ENCODE results near the gene CAPN10.

Gene CAPN10

GRCh38 chr2:240575101-240575965 is 11.2 kb upstream of the CAPN10 start:
- no peak for DNase-seq (ENCODE audit: low read depth)

DNA sequence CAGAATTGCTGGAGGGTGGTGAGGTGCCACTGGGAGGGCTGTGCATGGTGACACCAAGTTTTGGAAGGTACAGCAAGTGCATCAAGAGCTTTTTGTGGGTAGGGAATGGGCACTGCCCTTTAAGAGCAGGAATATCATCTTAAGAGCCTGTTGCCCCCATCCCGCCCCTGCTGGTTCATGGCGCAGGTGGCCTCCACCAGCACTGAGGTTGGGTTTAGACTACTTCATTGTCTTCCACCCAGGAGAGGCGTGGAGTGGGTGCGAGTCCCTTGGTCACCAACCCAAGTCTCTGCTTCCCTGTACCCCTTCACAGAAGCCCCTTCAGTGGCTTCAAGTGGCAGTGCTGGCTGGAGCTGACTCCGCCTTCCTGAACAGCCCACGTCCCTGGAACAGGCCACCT is 10.5 kb upstream of the CAPN10 start:
- no peak for DNase-seq (ENCODE audit: low read depth)

DNA sequence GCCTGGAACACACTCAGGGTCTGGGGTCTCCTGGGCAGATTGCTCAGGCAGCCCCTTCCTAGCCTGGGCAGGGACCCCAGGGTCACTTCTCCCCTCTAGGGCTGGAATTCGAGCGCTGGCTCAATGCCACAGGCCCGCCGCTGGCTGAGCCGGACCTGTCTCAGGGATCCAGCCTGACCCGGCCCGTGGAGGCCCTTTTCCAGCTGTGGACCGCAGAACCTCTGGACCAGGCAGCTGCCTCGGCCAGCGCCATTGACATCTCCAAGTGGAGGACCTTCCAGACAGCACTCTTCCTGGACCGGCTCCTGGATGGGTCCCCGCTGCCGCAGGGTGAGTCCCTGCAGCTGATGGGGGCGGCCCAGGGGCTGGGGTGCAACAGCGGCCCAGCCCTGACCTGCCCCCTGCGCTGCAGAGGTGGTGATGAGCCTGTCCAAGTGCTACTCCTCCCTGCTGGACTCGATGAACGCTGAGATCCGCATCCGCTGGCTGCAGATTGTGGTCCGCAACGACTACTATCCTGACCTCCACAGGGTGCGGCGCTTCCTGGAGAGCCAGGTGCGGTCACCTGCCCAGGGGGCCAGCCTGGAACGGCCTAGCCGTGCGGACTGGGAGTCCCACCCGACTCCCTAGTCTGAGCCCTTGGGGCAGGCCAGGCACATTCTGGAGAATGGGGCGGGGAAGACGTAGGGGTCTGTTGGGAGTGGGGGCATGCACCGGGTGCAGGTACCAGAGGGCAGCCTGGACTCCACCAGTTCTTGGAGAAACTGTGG is 9.9 kb upstream of the CAPN10 start:
- no peak for DNase-seq (ENCODE audit: low read depth)

- DNase-seq (ENCODE audit: low read depth): no peak
These were observed 9.0 kb upstream of the CAPN10 start for GRCh38 chr2:240577281-240578109.

DNA sequence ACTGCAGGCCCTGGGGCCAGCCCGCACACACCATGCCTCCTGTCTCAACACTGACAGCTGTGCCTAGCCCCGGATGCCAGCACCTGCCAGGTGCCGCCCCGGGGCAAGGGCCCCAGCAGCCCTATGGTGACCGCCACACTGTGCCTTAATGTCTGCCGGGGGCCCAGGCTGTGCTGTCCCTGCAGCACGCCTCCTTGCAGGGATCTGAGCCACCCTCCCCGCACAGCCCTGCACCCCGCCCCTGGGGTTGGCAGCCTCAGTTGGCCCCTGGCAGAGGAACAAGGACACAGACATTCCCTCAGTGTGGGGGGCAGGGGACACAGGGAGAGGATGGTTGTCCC is 8.5 kb upstream of the CAPN10 start:
- DNase-seq (ENCODE audit: low read depth): no peak

- DNase-seq (ENCODE audit: low read depth): no peak
These were observed 8.0 kb upstream of the CAPN10 start for GRCh38 chr2:240578488-240578887.

DNA sequence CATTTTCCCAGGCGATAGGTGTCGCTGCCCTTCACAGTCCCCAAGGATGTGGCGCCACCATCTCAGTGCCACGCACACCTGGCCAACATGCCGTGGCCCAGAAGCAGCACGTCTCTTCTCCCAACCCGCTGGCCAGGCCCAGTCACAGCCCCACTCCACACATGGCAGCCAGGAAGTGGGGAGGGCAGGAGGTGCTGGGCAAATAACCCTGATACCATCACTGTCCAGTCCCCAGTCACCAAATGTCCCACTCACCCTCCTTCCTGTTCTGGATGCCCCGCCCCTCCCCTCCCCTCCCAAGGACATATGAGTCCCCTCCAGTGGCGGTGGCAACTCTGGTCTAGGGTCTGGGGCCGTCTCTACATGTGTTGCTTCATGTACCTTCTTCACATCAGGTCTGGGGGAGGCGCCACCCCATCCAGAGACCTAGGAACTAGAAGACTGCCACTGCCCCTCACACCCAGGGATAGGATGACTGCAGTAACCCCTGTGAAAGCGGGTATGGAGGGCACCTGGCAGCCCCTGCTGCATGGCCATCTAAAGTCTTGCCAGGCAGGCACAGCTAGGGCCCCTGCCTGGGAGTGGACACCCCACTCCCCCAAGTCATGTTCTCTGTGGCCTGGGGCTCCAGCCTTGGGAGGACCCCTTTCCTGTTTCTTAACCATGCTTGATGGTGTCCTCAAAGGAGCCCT is 7.3 kb upstream of the CAPN10 start:
- DNase-seq (ENCODE audit: low read depth): no peak

GRCh38 chr2:240579771-240580614 is 6.5 kb upstream of the CAPN10 start:
- peak; percentile 65 for DNase-seq (ENCODE audit: low read depth)

GRCh38 chr2:240581811-240582210 is 4.7 kb upstream of the CAPN10 start:
- no peak for DNase-seq (ENCODE audit: low read depth)

- no peak for DNase-seq (ENCODE audit: low read depth)
These were observed 3.8 kb upstream of the CAPN10 start for GRCh38 chr2:240582781-240583180.

DNA sequence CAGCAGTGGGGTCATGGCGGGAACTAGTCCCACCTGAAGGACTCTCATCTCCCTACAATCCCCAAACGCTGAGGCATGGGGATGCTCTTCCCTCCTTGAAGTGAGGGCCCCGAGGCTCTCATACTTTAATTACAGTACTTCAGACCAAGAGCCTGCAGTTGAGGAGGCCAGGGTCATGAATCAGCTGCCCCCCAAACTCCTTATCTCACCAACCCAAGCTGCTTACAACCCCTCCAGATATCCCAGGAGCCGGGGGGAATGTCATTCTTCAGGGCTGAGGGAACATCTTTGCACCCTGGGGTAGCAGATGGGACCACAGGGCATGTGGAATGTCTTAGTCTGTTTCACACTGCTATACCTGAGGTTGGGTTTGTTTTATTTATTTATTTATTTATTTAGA is 2.8 kb upstream of the CAPN10 start:
- no peak for DNase-seq (ENCODE audit: low read depth)

GRCh38 chr2:240584486-240585031 is 2.0 kb upstream of the CAPN10 start:
- no peak for DNase-seq (ENCODE audit: low read depth)

- no peak for DNase-seq (ENCODE audit: low read depth)
These were observed 1.4 kb upstream of the CAPN10 start for GRCh38 chr2:240585101-240585500.

DNA sequence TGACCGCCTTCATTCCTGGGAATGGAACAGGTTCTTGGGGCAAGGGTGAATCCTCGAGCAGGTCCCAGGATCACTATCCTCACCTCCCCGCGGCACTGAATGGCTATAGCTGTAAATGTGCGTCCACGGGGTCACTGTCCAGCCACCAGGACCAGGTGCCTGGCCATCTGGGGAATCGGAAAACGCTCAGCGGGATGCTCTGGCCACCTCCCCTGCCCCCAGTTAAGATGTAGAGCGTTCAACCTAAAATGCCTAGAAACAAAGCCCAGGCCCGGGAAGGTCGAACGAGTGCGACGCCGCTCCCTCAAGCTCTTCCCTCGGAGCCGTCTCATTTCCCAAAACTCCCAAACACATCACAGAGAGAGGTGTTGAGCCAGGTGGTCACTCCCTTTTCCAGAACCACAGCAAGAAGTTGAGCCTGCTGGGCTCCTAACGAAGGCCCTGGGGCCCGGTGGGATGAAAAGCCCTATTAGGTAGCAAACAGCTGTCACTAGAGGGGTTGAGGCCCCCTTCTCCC is 795 bp upstream of the CAPN10 start:
- no peak for DNase-seq (ENCODE audit: low read depth)

GRCh38 chr2:240586919-240587800 is 626 bp downstream of the CAPN10 start:
- DNase-seq (ENCODE audit: low read depth): peak; percentile 45

DNA sequence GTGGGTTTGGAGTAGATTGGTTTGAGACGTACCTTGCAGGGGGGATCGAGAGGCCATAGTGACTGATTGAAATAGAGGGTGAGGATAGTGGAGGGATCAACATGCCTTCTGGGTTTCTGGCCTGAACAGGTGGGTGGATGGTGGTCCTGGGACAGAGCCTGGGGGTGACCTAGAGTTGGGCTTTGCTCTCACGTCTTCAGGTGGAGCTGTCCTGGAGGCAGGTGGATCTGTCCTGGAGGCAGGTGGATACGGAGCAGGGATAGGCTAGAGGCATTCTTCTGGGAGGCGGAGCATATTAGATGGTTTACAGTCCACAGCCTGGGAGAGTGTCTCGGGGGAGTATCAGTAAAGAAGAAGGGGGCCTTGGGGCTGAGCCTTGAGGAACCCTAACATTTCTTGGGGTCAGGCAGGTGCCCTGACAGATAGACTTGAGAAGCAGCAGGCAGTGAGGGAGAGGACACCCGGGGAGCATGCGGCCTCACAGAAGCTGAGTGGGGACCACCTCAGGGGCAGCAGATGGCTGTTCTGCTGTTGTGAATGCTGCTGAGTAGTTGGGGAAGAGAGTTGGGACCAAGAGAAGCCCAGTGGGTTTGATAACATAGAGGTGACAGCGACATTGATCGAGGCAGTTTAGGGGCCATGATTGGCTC is 1.6 kb downstream of the CAPN10 start:
- DNase-seq (ENCODE audit: low read depth): no peak

DNA sequence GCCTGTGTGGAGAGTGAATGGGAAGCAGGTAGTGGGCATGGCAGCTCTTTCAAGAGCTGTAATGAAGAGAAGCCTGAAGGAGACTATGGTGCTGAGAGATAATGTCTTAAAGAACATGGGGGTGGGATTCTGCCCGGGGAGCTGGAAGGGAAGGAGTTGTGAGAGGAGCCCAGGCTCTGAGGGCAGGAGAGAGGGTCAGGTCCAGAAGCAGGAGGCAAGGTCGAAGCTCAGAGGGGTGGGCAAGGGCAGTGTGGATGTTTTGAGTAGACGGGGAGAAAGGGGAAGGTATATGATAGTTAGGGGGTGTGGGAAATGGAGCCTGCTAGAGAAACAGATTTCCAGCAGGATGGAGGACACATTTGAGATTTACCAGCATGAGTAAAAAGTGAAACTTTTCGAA is 2.1 kb downstream of the CAPN10 start:
- DNase-seq (ENCODE audit: low read depth): no peak

DNA sequence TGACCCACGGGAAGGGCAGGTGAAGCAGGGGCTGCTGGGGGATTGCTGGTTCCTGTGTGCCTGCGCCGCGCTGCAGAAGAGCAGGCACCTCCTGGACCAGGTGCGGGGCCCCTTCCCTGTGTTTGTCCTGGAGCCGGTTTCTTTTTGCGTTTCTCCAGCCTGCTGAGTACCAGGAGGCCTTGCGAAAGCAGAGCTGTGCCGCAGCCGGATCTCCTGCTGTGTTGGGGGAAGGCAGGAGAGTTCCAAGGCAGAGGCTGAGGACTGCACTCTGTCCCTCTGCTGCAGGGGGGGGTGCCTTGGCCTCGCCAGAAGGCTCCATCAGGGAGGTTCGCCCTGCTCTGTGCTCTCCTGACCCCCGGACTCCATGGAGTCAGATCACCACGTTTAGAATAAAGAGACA is 2.8 kb downstream of the CAPN10 start:
- no peak for DNase-seq (ENCODE audit: low read depth)
